Peyer's patch (tissue), 4 donors: ENCODE results near the gene ZNF80. TPM values are rescaled to one million over a fixed set of nuclear protein-coding genes. Genes with fewer than 3 reads are reported as not detected.
A peak's percentile ranks its signal among the peaks of the same experiment; 100 is the strongest.

Experiments
- DNase-seq, 3 donors: peaks; one replicate each; pipeline ENCODE4 v3.0.0-alpha.2; 2017 to 2019
- H3K27ac ChIP-seq, 4 donors: fragments of 200-600 bp; sonication (generic); one replicate each; pipeline ENCODE4 v1.5.1; 2016 to 2019
- H3K27me3 ChIP-seq, 2 donors: fragments of 200-600 bp; sonication (generic); one replicate each; pipeline ENCODE4 v1.5.1; 2019
- H3K36me3 ChIP-seq, 3 donors: fragments of 200-600 bp; sonication (generic); one replicate each; pipeline ENCODE4 v1.5.1; 2016 to 2019
- H3K4me1 ChIP-seq, 4 donors: fragments of 200-600 bp; sonication (generic); one replicate each; pipeline ENCODE4 v1.5.1; 2016 to 2019
- H3K4me3 ChIP-seq, 4 donors: fragments of 200-600 bp; sonication (generic); 1 replicate in 3 of 4; 2 replicates in 1 of 4; pipeline ENCODE4 v1.5.1; 2016 to 2019; ENCODE audit warnings: mild to moderate bottlenecking in 1 of 4
- H3K9me3 ChIP-seq, 4 donors: fragments of 200-600 bp; sonication (generic); one replicate each; pipeline ENCODE4 v1.5.1; 2016 to 2019; ENCODE audit warnings: mild to moderate bottlenecking in 1 of 4
- CTCF ChIP-seq, 6 experiments: fragments of 450-650 bp in 4 of 6; fragments of 200-600 bp in 2 of 6; sonication (generic) in 1 of 6; IDR thresholded peaks; one replicate each; pipeline ENCODE4 v1.5.1; 2017 to 2019; ENCODE audit warnings: antibody characterized with exemption in 6 of 6, mild to moderate bottlenecking in 3 of 6, moderate library complexity in 1 of 6
- POLR2A ChIP-seq, 2 donors: fragments of 450-650 bp; IDR thresholded peaks; one replicate each; pipeline ENCODE4 v1.5.1; 2017; ENCODE audit warnings: antibody characterized with exemption in 2 of 2, mild to moderate bottlenecking in 2 of 2, moderate library complexity in 2 of 2
- total RNA-seq, 4 donors: library from RNA; depleted of rRNA; stranded (reverse); fragments of >200 nt; gene quantifications; one replicate each; pipeline ENCODE4 v1.1.0, GENCODE V29; 2016

ZNF80 gene
- total RNA-seq, 4 donors from 2014 or later = not detected

- no peak for TF ChIP-seq POLR2A (IDR thresholded peaks at IDR 0.05)
- TF ChIP-seq CTCF (IDR thresholded peaks at IDR 0.05) = no peak
- Histone ChIP-seq H3K9me3 (peaks cover 0 to 11% (median 5%) of the 10 kb centered on the region in 4 donors), H3K4me1 (no peaks in the 10 kb centered on the region), H3K27me3 (no peaks in the 10 kb centered on the region), H3K27ac (peak overlapping the region in 3 of 4 donors; percentile 12 to 60 (median 19)), H3K4me3 (no peak overlapping the region), H3K36me3 (no peaks in the 10 kb centered on the region)
- DNase-seq = no peak
Measured at GRCh38 chr3:114226313-114226712, 11.1 kb downstream of the ZNF80 start.

GRCh38 chr3:114223143-114223542, 14.2 kb downstream of the ZNF80 start:
- peaks cover 0 to 11% (median 5%) of the 10 kb centered on the region in 4 donors for H3K9me3 ChIP-seq
- H3K4me3 ChIP-seq = no peak overlapping the region
- H3K4me1 ChIP-seq = no peaks in the 10 kb centered on the region
- DNase-seq = no peak
- no peaks in the 10 kb centered on the region for H3K36me3 ChIP-seq
- peak overlapping the region; percentile 41 to 66 (median 56) for H3K27ac ChIP-seq
- no peaks in the 10 kb centered on the region for H3K27me3 ChIP-seq
- TF ChIP-seq POLR2A (IDR thresholded peaks at IDR 0.05) (no peak), CTCF (IDR thresholded peaks at IDR 0.05) (no peak)

- TF ChIP-seq CTCF (IDR thresholded peaks at IDR 0.05) = no peak
- TF ChIP-seq POLR2A (IDR thresholded peaks at IDR 0.05) = no peak
- Histone ChIP-seq H3K27ac (peak overlapping the region; percentile 46 to 77 (median 57)), H3K4me3 (no peak overlapping the region), H3K4me1 (no peaks in the 10 kb centered on the region), H3K36me3 (no peaks in the 10 kb centered on the region), H3K9me3 (peaks cover 0 to 11% (median 5%) of the 10 kb centered on the region in 4 donors), H3K27me3 (no peaks in the 10 kb centered on the region)
- DNase-seq = no peak
Measured at GRCh38 chr3:114221881-114222264, 15.5 kb downstream of the ZNF80 start.

- H3K36me3 ChIP-seq = no peaks in the 10 kb centered on the region
- H3K4me3 ChIP-seq = no peak overlapping the region
- peaks cover 0 to 11% (median 5%) of the 10 kb centered on the region in 4 donors for H3K9me3 ChIP-seq
- H3K27me3 ChIP-seq = no peaks in the 10 kb centered on the region
- TF ChIP-seq CTCF (IDR thresholded peaks at IDR 0.05) (no peak), POLR2A (IDR thresholded peaks at IDR 0.05) (no peak)
- H3K27ac ChIP-seq = peak overlapping the region; percentile 46 to 77 (median 57)
- H3K4me1 ChIP-seq = no peaks in the 10 kb centered on the region
- DNase-seq = peak in 1 of 3 donors; percentile 71
Measured at GRCh38 chr3:114221165-114221880, 16.1 kb downstream of the ZNF80 start.

- H3K4me3 ChIP-seq = no peak overlapping the region
- peaks cover 0 to 6% (median 2%) of the 10 kb centered on the region in 4 donors for H3K9me3 ChIP-seq
- H3K4me1 ChIP-seq = no peaks in the 10 kb centered on the region
- no peak for DNase-seq
- H3K27me3 ChIP-seq = no peaks in the 10 kb centered on the region
- TF ChIP-seq POLR2A (IDR thresholded peaks at IDR 0.05) (no peak), CTCF (IDR thresholded peaks at IDR 0.05) (no peak)
- H3K27ac ChIP-seq = peak overlapping the region in 1 of 4 donors; percentile 21
- no peaks in the 10 kb centered on the region for H3K36me3 ChIP-seq
Measured at GRCh38 chr3:114219741-114220140, 17.6 kb downstream of the ZNF80 start.
